ENCODE measurements around the gene TSSK6.
"Not testable (repeated sequence)": the region's sequence is repeated elsewhere in the genome, so short reads cannot be mapped to it uniquely, and the experiment has no call there.

Gene TSSK6

DNA sequence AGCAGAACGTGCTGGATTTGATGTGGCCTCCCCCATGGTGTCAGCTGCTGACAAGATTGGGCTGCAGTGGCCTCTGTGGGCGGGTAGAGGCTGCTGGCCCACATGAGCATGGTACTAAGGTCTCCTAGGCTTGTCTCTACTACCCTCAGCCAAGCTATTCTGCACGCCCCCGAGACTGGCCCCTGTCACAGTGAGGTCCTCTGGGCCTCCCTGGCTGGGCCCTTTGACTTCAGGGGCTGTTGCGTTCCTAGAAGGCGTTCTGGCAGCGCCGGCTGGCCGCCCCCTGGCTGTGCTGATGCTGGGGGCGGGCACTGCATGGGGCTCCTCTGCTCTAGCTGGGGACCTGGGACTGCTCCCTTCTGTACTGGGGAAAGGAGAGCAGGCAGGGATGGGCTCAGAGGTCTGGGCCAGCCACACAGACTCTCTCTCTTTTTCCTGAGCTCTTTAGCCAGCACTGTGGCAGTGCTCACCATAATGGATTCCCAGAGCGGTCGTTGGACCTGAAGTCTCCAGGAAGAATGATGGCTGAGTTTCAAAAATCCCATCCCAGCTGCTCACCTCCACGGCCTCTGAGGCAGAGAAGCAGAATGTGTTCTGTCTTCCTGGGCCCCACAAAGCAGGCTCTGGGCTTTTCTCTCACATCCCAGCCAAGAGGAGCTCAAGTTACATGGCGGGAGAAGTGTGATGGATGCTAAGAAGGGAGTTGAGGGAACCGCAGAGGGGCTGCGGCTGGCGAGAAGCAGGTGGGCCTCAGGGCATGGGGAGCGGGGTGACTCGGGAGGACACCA is 32.3 kb downstream of the TSSK6 start:
- Histone ChIP-seq H3K4me3 (ENCODE audit: low read depth, low read length) (no peak overlapping the region), H3K27ac (ENCODE audit: low read depth, low read length) (no peak overlapping the region), H3K4me1 (ENCODE audit: control insufficient read depth, insufficient read depth, low read length, unreplicated experiment) (peaks cover 16% of the 10 kb centered on the region), H3K79me2 (ENCODE audit: control insufficient read depth, insufficient read depth, low read length, unreplicated experiment) (peaks cover 31% of the 10 kb centered on the region), H3K36me3 (ENCODE audit: insufficient read depth, low read length) (no peaks in the 10 kb centered on the region), H2AFZ (ENCODE audit: low read length, unreplicated experiment) (no peak overlapping the region), H3K27me3 (ENCODE audit: insufficient read depth, low read length) (no peaks in the 10 kb centered on the region)

DNA sequence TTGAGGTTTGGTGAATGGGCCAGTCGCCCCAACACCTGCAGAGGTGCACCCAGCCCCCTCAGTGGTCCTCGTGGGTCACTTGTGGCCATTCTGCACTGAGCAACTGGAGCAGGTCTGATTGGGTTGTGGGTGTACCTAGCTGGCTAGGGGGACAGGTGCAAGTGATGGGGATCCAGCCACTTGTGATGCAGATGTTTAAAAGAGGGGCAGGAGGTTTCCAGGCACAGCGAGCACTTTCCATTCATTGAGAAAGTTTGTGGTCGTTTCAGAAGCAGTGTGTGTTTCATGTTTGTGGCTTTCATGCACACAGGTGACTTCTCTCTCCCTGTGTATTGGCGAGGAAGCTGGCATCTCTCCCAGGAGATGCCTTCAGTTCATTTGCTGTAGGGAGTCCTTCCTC is 34.7 kb downstream of the TSSK6 start:
- Histone ChIP-seq H3K79me2 (ENCODE audit: control insufficient read depth, insufficient read depth, low read length, unreplicated experiment) (peaks cover 35% of the 10 kb centered on the region), H3K27ac (ENCODE audit: low read depth, low read length) (no peak overlapping the region), H3K4me1 (ENCODE audit: control insufficient read depth, insufficient read depth, low read length, unreplicated experiment) (peaks cover 14% of the 10 kb centered on the region), H3K36me3 (ENCODE audit: insufficient read depth, low read length) (no peaks in the 10 kb centered on the region), H3K4me3 (ENCODE audit: low read depth, low read length) (no peak overlapping the region), H3K27me3 (ENCODE audit: insufficient read depth, low read length) (no peaks in the 10 kb centered on the region), H2AFZ (ENCODE audit: low read length, unreplicated experiment) (no peak overlapping the region)

DNA sequence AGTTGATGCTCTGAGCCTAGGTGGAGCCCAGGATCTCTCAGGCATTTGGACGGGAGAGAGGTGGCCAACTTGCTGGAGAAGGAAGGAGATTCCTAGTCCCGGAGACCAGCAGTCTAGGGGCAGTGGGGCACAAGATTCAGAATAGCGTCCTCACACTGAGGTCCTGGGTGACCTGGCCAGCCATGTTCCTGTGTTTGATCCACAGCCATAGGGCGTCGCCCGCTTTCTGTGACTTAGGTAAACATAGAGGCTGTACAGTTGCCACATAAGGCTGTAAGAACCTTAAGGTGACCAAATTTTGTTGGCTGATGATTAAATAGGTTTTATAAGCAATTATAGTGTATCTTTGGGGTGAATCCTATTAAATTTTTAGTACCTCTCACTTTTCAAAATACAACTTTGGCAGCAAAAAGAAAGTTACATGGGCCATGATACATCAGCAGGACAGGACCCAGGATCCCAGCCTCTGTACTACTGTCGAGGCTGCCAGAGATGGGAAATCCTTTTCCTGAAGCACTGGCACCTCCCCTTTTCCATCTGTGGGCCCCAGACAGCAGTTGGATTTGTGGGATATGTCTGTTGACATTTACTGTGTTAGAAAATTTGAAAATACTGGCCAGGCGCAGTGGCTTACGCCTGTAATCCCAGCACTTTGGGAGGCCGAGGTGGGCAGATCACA is 37.5 kb downstream of the TSSK6 start:
- H3K4me3 ChIP-seq (ENCODE audit: low read depth, low read length), result no peak overlapping the region
- no peak overlapping the region for H2AFZ ChIP-seq (ENCODE audit: low read length, unreplicated experiment)
- H3K4me1 ChIP-seq (ENCODE audit: control insufficient read depth, insufficient read depth, low read length, unreplicated experiment), result peaks cover 3% of the 10 kb centered on the region
- no peaks in the 10 kb centered on the region for H3K27me3 ChIP-seq (ENCODE audit: insufficient read depth, low read length)
- H3K27ac ChIP-seq (ENCODE audit: low read depth, low read length), result no peak overlapping the region
- no peaks in the 10 kb centered on the region for H3K36me3 ChIP-seq (ENCODE audit: insufficient read depth, low read length)
- H3K79me2 ChIP-seq (ENCODE audit: control insufficient read depth, insufficient read depth, low read length, unreplicated experiment), result peaks cover 36% of the 10 kb centered on the region

DNA sequence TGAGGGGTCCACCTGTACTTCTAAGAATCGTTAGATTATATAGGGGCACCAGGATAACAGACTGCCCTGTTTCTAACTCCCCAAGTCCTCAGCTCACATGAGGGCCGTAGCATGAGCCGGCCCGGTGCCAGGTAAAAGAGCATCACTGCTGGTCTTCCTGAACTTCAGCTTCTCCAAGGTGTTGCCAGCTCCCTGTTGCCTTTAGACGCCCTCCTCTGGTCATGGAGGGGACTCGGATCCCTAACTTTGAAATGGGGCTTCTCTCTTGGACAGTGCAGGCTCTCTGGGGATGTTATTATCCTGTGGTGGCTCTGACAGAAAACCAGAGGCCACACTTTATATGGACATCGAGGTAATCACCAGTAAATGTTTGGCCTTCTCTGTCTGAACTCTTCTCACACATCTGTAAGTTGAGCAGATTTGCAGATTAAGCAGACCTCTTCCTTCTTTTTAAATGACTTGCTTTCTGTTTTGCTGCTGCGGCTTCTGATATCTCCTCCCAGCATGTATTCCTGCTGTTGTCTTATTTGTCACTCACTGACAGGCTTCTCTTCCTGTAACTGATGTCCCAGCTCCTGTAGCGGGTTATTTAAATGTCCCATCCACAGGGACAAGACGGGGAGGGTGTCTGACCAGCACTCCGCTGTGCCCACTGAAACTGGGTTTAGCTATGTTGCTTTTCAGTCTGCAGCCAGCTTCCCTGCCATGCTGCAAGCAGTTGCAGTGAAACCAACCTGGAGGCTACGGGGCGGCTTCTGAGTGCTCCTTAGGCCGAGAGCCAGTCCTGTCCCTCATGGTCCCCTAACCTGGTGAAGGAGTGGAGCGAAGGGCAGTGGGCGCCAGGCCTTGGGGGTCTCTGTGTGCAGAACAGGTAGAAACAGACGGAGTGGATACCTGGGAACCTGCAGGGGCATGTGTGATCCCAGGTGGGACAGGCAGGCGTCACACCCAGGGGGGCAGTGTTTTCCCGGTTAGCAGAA is 39.2 kb downstream of the TSSK6 start:
- Histone ChIP-seq H2AFZ (ENCODE audit: low read length, unreplicated experiment) (no peak overlapping the region), H3K4me3 (ENCODE audit: low read depth, low read length) (no peak overlapping the region), H3K4me1 (ENCODE audit: control insufficient read depth, insufficient read depth, low read length, unreplicated experiment) (peaks cover 3% of the 10 kb centered on the region), H3K79me2 (ENCODE audit: control insufficient read depth, insufficient read depth, low read length, unreplicated experiment) (peaks cover 34% of the 10 kb centered on the region), H3K27ac (ENCODE audit: low read depth, low read length) (no peak overlapping the region), H3K27me3 (ENCODE audit: insufficient read depth, low read length) (no peaks in the 10 kb centered on the region), H3K36me3 (ENCODE audit: insufficient read depth, low read length) (no peaks in the 10 kb centered on the region)

DNA sequence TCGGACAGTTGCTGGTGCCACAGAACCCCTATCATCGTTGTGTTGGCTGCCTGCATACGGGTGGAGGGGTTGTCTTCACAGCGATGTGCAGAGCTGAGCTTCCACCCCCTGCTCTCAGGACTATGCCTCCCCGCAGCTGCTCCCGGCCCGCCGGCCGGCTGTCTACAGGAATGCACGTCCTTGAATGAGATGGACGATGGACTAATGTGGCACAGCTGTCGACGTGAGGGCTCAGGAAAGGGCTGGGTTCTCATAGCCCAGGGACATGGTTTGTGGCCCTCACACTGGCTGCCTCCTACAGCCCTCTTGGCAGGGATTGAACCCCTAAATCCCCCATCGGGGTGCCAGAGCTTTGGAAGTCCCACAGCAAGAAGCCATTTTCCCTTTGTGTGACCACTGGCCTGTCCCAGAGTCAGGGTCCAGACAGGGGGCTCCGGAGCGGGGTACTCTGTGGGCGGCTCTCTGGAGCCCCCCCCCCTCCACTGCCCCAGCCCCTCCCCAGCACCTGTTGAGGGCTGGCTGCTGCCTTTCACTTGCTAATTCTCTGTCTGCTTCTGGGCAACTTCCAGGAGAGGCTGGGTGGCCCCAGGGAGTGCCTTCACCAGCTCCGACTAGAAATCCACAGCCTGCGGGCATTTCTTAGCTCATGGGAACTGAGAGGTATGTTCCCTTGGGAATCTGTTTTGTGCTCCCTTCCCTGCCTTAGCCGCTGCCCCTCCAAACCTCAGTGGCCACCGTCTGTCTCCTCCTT is 40.2 kb downstream of the TSSK6 start:
- Histone ChIP-seq H2AFZ (ENCODE audit: low read length, unreplicated experiment) (no peak overlapping the region), H3K79me2 (ENCODE audit: control insufficient read depth, insufficient read depth, low read length, unreplicated experiment) (peaks cover 35% of the 10 kb centered on the region), H3K27ac (ENCODE audit: low read depth, low read length) (no peak overlapping the region), H3K4me1 (ENCODE audit: control insufficient read depth, insufficient read depth, low read length, unreplicated experiment) (peaks cover 3% of the 10 kb centered on the region), H3K27me3 (ENCODE audit: insufficient read depth, low read length) (no peaks in the 10 kb centered on the region), H3K36me3 (ENCODE audit: insufficient read depth, low read length) (no peaks in the 10 kb centered on the region), H3K4me3 (ENCODE audit: low read depth, low read length) (no peak overlapping the region)

DNA sequence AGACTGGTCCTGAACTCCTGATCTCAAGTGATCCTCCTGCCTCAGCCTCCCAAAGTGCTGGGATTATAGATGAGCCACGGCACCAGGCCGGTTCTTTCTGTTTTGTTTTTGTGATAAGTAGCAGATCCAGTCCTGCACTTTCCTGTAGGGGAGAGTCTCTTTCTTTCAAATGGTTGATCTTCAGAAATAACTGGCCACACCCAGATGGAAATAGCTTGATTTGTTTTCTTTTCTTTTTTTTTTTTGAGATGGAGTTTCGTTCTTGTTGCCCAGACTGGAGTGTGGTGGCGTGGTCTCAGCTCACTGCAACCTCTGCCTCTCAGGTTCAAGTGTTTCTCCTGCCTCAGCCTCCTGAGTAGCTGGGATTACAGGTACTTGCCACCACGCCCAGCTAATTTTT is 43.2 kb downstream of the TSSK6 start:
- not testable (repeated sequence) for H3K4me3 ChIP-seq (ENCODE audit: low read depth, low read length); H2AFZ ChIP-seq (ENCODE audit: low read length, unreplicated experiment); H3K27me3 ChIP-seq (ENCODE audit: insufficient read depth, low read length); H3K27ac ChIP-seq (ENCODE audit: low read depth, low read length); H3K4me1 ChIP-seq (ENCODE audit: control insufficient read depth, insufficient read depth, low read length, unreplicated experiment)
- peaks cover 20% of the 10 kb centered on the region for H3K36me3 ChIP-seq (ENCODE audit: insufficient read depth, low read length)
- peaks cover 33% of the 10 kb centered on the region for H3K79me2 ChIP-seq (ENCODE audit: control insufficient read depth, insufficient read depth, low read length, unreplicated experiment)

DNA sequence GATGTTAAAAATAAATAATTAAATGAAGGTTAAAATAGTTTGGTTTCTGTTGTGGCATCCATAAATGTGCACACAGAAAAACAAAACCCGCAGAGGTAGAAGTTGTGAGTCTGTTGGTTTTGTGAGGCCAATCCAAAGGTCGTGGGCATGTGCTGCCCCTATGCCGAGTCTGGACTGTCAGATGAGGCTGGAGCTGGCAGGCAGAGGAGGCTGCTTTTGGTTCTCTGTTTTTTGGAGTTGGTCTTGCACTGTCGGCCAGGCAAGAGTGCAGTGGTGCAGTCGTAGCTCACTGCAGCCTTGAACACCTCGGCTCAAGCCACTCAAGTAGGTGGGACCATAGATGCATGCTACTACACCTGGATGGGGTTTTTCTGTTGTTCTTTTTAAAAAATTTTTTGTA is 43.7 kb downstream of the TSSK6 start:
- H3K4me1 ChIP-seq (ENCODE audit: control insufficient read depth, insufficient read depth, low read length, unreplicated experiment), result no peaks in the 10 kb centered on the region
- H2AFZ ChIP-seq (ENCODE audit: low read length, unreplicated experiment), result no peak overlapping the region
- H3K27me3 ChIP-seq (ENCODE audit: insufficient read depth, low read length), result no peaks in the 10 kb centered on the region
- H3K36me3 ChIP-seq (ENCODE audit: insufficient read depth, low read length), result peaks cover 22% of the 10 kb centered on the region
- no peak overlapping the region for H3K27ac ChIP-seq (ENCODE audit: low read depth, low read length)
- peaks cover 33% of the 10 kb centered on the region for H3K79me2 ChIP-seq (ENCODE audit: control insufficient read depth, insufficient read depth, low read length, unreplicated experiment)
- no peak overlapping the region for H3K4me3 ChIP-seq (ENCODE audit: low read depth, low read length)

DNA sequence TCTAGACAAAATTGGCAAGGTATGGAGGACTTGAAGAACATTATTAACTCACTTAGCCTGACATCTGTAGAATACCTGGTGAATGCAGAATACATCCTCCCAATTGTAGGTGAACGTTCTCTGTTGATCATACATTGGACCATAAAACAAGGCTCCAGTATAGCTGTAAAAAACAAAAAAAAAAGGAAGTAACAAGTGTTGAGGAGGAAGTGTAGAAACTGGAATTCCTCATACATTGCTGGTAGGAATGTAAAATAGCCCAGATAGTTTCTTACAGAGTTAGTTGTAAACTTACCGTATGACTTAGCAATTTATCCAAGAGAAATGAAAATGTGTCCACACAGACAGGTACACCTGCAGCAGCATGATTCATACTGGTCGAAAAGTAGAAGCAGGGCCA is 44.8 kb downstream of the TSSK6 start:
- H3K27ac ChIP-seq (ENCODE audit: low read depth, low read length), result no peak overlapping the region
- H3K4me3 ChIP-seq (ENCODE audit: low read depth, low read length), result no peak overlapping the region
- H2AFZ ChIP-seq (ENCODE audit: low read length, unreplicated experiment), result no peak overlapping the region
- peaks cover 27% of the 10 kb centered on the region for H3K79me2 ChIP-seq (ENCODE audit: control insufficient read depth, insufficient read depth, low read length, unreplicated experiment)
- H3K4me1 ChIP-seq (ENCODE audit: control insufficient read depth, insufficient read depth, low read length, unreplicated experiment), result no peaks in the 10 kb centered on the region
- no peaks in the 10 kb centered on the region for H3K27me3 ChIP-seq (ENCODE audit: insufficient read depth, low read length)
- peaks cover 33% of the 10 kb centered on the region for H3K36me3 ChIP-seq (ENCODE audit: insufficient read depth, low read length)

DNA sequence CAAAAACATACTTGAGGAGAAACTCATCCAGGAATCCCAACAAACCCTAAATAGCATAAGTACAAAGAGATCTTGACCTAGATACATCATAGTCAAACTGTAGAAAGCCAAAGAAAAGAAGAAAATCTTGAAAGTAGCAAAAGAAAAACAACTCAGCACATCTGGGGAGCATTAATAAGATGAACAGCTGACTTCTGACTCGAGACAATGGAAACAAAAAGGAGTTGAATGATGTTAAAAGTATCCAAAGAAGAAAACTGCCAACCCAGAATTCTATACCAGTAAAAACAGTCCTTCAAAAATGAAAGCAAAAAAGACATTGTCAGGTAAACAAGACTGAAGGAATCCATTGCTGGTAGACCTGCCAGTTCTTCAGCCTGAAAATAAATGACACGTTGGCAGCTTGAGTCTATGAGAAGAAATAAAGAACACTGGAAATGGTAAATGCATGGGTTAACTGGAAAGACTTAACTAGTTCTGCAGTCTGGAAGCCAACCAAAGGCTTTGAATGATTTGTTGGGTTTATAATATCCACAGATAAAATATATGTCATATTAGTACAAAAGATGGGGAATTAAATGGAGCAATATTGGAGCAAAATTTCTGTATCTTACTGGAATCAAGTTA is 46.8 kb downstream of the TSSK6 start:
- no peak overlapping the region for H3K27ac ChIP-seq (ENCODE audit: low read depth, low read length)
- peaks cover 10% of the 10 kb centered on the region for H3K4me1 ChIP-seq (ENCODE audit: control insufficient read depth, insufficient read depth, low read length, unreplicated experiment)
- peaks cover 43% of the 10 kb centered on the region for H3K79me2 ChIP-seq (ENCODE audit: control insufficient read depth, insufficient read depth, low read length, unreplicated experiment)
- H2AFZ ChIP-seq (ENCODE audit: low read length, unreplicated experiment), result no peak overlapping the region
- H3K27me3 ChIP-seq (ENCODE audit: insufficient read depth, low read length), result no peaks in the 10 kb centered on the region
- peaks cover 34% of the 10 kb centered on the region for H3K36me3 ChIP-seq (ENCODE audit: insufficient read depth, low read length)
- no peak overlapping the region for H3K4me3 ChIP-seq (ENCODE audit: low read depth, low read length)

DNA sequence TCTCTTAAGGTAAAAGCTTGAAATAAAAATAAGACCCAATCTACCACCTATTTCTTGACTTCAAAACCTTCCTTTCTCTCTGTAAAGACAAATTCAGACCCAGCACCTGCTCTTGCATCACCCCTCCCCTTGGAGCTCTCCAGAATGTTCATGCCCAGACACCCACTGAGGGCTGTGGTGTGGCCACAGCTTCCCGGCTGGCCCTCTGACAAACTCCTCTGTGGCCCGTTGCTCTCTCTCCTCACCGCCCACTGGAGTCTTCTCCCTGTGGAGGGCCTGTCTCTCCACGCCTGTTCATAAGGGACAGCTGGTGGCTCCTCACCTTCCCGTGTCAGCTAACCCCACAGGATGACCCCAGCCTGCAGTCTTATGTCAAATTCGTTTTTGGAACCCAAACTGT is 49.1 kb downstream of the TSSK6 start:
- Histone ChIP-seq H3K27me3 (ENCODE audit: insufficient read depth, low read length) (no peaks in the 10 kb centered on the region), H3K27ac (ENCODE audit: low read depth, low read length) (no peak overlapping the region), H3K4me3 (ENCODE audit: low read depth, low read length) (no peak overlapping the region), H3K4me1 (ENCODE audit: control insufficient read depth, insufficient read depth, low read length, unreplicated experiment) (peaks cover 33% of the 10 kb centered on the region), H2AFZ (ENCODE audit: low read length, unreplicated experiment) (no peak overlapping the region), H3K79me2 (ENCODE audit: control insufficient read depth, insufficient read depth, low read length, unreplicated experiment) (peaks cover 55% of the 10 kb centered on the region), H3K36me3 (ENCODE audit: insufficient read depth, low read length) (peaks cover 34% of the 10 kb centered on the region)

Measured in ACC112 (cell line).